Uterus (tissue), 2 donors: ENCODE results near the gene CREB3L2.

Experiments
- POLR2A ChIP-seq, 2 donors: fragments of 450-650 bp; IDR thresholded peaks; one replicate each; pipeline ENCODE4 v1.6.1; 2016; ENCODE audit warnings: antibody characterized with exemption in 2 of 2, mild to moderate bottlenecking in 1 of 2, moderate library complexity in 1 of 2
- TF ChIP-seq, protein P1 (sequence below), 4 experiments: fragments of 200-600 bp in 2 of 4; fragments of 450-650 bp in 2 of 4; sonication (generic) in 2 of 4; IDR thresholded peaks; one replicate each; pipeline ENCODE4 v1.5.1; 2016 to 2019; ENCODE audit warnings: antibody characterized with exemption in 4 of 4, mild to moderate bottlenecking in 2 of 4, moderate library complexity in 1 of 4

DNA sequence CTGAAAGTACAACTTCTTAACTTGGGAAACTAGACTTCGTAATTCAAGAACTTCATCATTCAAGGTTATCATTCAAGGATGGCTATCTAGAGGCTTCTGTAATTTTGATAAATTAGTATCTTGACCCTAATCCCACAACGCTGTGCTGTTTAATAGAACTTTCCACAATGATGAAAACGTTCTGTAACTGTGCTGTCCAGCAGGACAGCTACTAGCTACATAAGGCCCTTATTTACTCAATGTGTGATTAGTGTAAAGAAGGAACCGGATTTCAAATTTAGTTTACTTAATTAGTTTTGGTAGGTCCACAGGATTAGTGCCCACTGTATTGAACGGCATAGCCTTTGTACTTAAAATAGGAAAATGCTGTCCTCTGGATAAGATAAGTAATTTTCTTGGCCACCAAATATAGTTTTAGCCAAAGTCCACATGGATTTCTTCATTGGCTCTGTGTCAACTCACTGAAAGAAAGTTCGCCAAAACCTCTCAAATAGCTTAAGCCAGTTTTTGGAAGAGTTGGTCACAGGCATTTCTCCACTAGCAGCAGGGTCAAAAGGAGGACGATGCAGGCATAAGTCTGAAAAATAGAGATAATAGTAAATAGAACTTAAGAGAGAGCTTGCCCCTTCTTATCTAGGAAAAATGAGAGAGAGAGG lies 172.4 kb downstream of the CREB3L2 start:
- TF ChIP-seq, protein P1, sequence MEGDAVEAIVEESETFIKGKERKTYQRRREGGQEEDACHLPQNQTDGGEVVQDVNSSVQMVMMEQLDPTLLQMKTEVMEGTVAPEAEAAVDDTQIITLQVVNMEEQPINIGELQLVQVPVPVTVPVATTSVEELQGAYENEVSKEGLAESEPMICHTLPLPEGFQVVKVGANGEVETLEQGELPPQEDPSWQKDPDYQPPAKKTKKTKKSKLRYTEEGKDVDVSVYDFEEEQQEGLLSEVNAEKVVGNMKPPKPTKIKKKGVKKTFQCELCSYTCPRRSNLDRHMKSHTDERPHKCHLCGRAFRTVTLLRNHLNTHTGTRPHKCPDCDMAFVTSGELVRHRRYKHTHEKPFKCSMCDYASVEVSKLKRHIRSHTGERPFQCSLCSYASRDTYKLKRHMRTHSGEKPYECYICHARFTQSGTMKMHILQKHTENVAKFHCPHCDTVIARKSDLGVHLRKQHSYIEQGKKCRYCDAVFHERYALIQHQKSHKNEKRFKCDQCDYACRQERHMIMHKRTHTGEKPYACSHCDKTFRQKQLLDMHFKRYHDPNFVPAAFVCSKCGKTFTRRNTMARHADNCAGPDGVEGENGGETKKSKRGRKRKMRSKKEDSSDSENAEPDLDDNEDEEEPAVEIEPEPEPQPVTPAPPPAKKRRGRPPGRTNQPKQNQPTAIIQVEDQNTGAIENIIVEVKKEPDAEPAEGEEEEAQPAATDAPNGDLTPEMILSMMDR (IDR thresholded peaks at IDR 0.05) = no peak
- no peak for TF ChIP-seq POLR2A (IDR thresholded peaks at IDR 0.05)
